HepG2 (cell line): ENCODE measurements around the gene PRSS12. TPM values are rescaled to one million over a fixed set of nuclear protein-coding genes. Genes with fewer than 3 reads are reported as not detected.

Experiments used
- ATF7 ChIP-seq, 2 experiments: fragments of 450-650 bp in 1 of 2; sonication (generic) in 1 of 2; formaldehyde crosslinking in 1 of 2; IDR thresholded peaks; 2 replicates each; pipeline versions ENCODE4 v1.4.0 to v1.6.1; 2016 to 2020; ENCODE audit warnings: antibody characterized with exemption in 1 of 2, mild to moderate bottlenecking in 1 of 2, missing genetic modification reagents in 1 of 2
- CAMTA2 ChIP-seq: sonication (generic); formaldehyde crosslinking; IDR thresholded peaks from 2 replicates; pipeline ENCODE4 v1.4.0; 2020; ENCODE audit warnings: mild to moderate bottlenecking, missing genetic modification reagents, borderline replicate concordance
- DMAP1 ChIP-seq: IDR thresholded peaks from 2 replicates; pipeline ENCODE4 v1.6.1; 2016
- DPF2 ChIP-seq: sonication (generic); formaldehyde crosslinking; IDR thresholded peaks from 2 replicates; pipeline ENCODE4 v1.4.0; 2020; ENCODE audit warnings: mild to moderate bottlenecking, low read depth, missing genetic modification reagents, borderline replicate concordance
- FOXM1 ChIP-seq: sonication (generic); formaldehyde crosslinking; IDR thresholded peaks from 2 replicates; pipeline ENCODE4 v1.5.0; 2020; ENCODE audit warnings: missing genetic modification reagents
- GATA4 ChIP-seq: sonication (generic); IDR thresholded peaks from 2 replicates; pipeline ENCODE4 v1.6.1; 2016; ENCODE audit warnings: antibody characterized with exemption, low read depth, borderline replicate concordance
- GZF1 ChIP-seq: sonication (generic); formaldehyde crosslinking; IDR thresholded peaks from 2 replicates; pipeline ENCODE4 v1.5.1; 2020; ENCODE audit warnings: mild to moderate bottlenecking, missing genetic modification reagents
- HDAC2 ChIP-seq: sonication (generic); formaldehyde crosslinking; IDR thresholded peaks from 2 replicates; pipeline ENCODE4 v1.4.0; 2020; ENCODE audit warnings: missing genetic modification reagents
- HNRNPLL ChIP-seq: fragments of 200-400 bp; formaldehyde crosslinking; IDR thresholded peaks from 2 replicates; pipeline ENCODE4 v1.6.1; 2017; ENCODE audit warnings: mild to moderate bottlenecking, low read depth, low read length; ENCODE audit not compliant: poor library complexity, severe bottlenecking
- KLF13 ChIP-seq: sonication (generic); formaldehyde crosslinking; IDR thresholded peaks from 2 replicates; pipeline ENCODE4 v1.4.0; 2020; ENCODE audit warnings: mild to moderate bottlenecking, missing genetic modification reagents
- MAX ChIP-seq: IDR thresholded peaks from 2 replicates; pipeline ENCODE4 v1.6.1; 2012; ENCODE audit warnings: inconsistent platforms
- PCBP2 ChIP-seq: fragments of 200-400 bp; formaldehyde crosslinking; optimal IDR thresholded peaks from 2 replicates; pipeline ENCODE3; 2018; ENCODE audit warnings: low read length, low read depth; ENCODE audit not compliant: poor library complexity, severe bottlenecking
- SMARCE1 ChIP-seq: fragments of 450-650 bp; IDR thresholded peaks from 2 replicates; pipeline ENCODE4 v1.6.1; 2017; ENCODE audit warnings: borderline replicate concordance
- TBL1XR1 ChIP-seq: fragments of 150-350 bp; IDR thresholded peaks from 2 replicates; pipeline ENCODE4 v1.6.1; 2014; ENCODE audit warnings: borderline replicate concordance, low read length; ENCODE audit not compliant: partially characterized antibody
- TCF7L2 ChIP-seq: IDR thresholded peaks from 2 replicates; pipeline ENCODE4 v1.6.1; 2011; ENCODE audit warnings: mild to moderate bottlenecking, low read depth, low read length, moderate library complexity
- TEAD3 ChIP-seq: optimal IDR thresholded peaks from 2 replicates; pipeline ENCODE3; 2016; ENCODE audit warnings: borderline replicate concordance
- TFE3 ChIP-seq: IDR thresholded peaks from 2 replicates; pipeline ENCODE4 v1.6.1; 2016
- YY1 ChIP-seq: IDR thresholded peaks from 2 replicates; pipeline ENCODE4 v1.6.1; 2011; ENCODE audit warnings: low read length, low read depth, moderate library complexity, mild to moderate bottlenecking; ENCODE audit not compliant: insufficient read depth, insufficient replicate concordance
- ZBTB10 ChIP-seq: sonication (generic); formaldehyde crosslinking; IDR thresholded peaks from 2 replicates; pipeline ENCODE4 v1.4.0; 2020; ENCODE audit warnings: missing genetic modification reagents, borderline replicate concordance
- ZMYM2 ChIP-seq: sonication (generic); formaldehyde crosslinking; IDR thresholded peaks from 2 replicates; pipeline ENCODE4 v1.8.0; 2022; ENCODE audit warnings: mild to moderate bottlenecking, missing genetic modification reagents
- ZNF264 ChIP-seq: sonication (generic); formaldehyde crosslinking; IDR thresholded peaks from 2 replicates; pipeline ENCODE4 v1.4.0; 2020; ENCODE audit warnings: missing genetic modification reagents
- ZNF329 ChIP-seq: sonication (generic); formaldehyde crosslinking; IDR thresholded peaks from 2 replicates; pipeline ENCODE4 v1.9.0; 2021; ENCODE audit warnings: low read depth, mild to moderate bottlenecking, missing genetic modification reagents
- ZNF557 ChIP-seq: sonication (generic); formaldehyde crosslinking; IDR thresholded peaks from 2 replicates; pipeline ENCODE4 v1.4.0; 2020; ENCODE audit warnings: missing genetic modification reagents
- ZNF614 ChIP-seq: IDR thresholded peaks from 2 replicates; pipeline ENCODE4 v1.6.1; 2018; ENCODE audit warnings: missing biosample characterization, missing genetic modification reagents, inconsistent platforms, borderline replicate concordance
- ZNF7 ChIP-seq: IDR thresholded peaks from 2 replicates; pipeline ENCODE4 v1.6.1; 2016; ENCODE audit warnings: missing biosample characterization, missing genetic modification reagents
- ZNF746 ChIP-seq: sonication (generic); formaldehyde crosslinking; IDR thresholded peaks from 2 replicates; pipeline ENCODE4 v1.8.0; 2022; ENCODE audit warnings: mild to moderate bottlenecking, missing genetic modification reagents
- ZNF775 ChIP-seq: sonication (generic); formaldehyde crosslinking; IDR thresholded peaks from 2 replicates; pipeline ENCODE4 v1.4.0; 2020; ENCODE audit warnings: missing genetic modification reagents, mild to moderate bottlenecking, moderate library complexity, borderline replicate concordance
- ZNF891 ChIP-seq: sonication (generic); formaldehyde crosslinking; IDR thresholded peaks from 2 replicates; pipeline ENCODE4 v1.5.0; 2020; ENCODE audit warnings: mild to moderate bottlenecking, missing genetic modification reagents
- ZSCAN29 ChIP-seq: sonication (generic); formaldehyde crosslinking; conservative IDR thresholded peaks from 2 replicates; pipeline ENCODE4 v1.4.0; 2020; ENCODE audit warnings: mild to moderate bottlenecking, missing genetic modification reagents
- polyA plus RNA-seq, 8 experiments: library from polyadenylated mRNA; depleted of rRNA in 3 of 8; stranded (reverse) in 7 of 8; unstranded in 1 of 8; fragments of >200 nt; fragmentation: Illumina TruSeq in 4 of 8; extraction: Trizol in 4 of 8; gene quantifications; 2 replicates each; pipeline versions ENCODE4 v1.2.1 to v1.2.3, GENCODE V29; 2011 to 2016; ENCODE audit warnings: low read depth in 4 of 8, missing spikeins in 1 of 8, mixed read lengths in 1 of 8; ENCODE audit not compliant: insufficient read depth in 1 of 8
- total RNA-seq, 5 experiments: library from RNA; depleted of rRNA; stranded (reverse); fragments of >200 nt; fragmentation: Illumina TruSeq; extraction: Trizol; gene quantifications; 2 replicates each; pipeline ENCODE4 v1.2.3, GENCODE V29; 2016; ENCODE audit warnings: low read depth in 1 of 5

The PRSS12 gene
- total and polyA plus RNA-seq, 2 of the 13 experiments (the other 11 are each of a cell fraction or from before 2014, with no cell fraction given): 0.02 TPM; not detected in 1

GRCh38 chr4:118352843-118353533, at the start of gene PRSS12 (continued):
- TF ChIP-seq TFE3 (CRISPR knock-in tag) (no peak), TEAD3 (CRISPR knock-in tag) (peak; percentile 17), ZNF614 (CRISPR knock-in tag) (0 out of 2 replicates have a peak, but pooled peaks have one; percentile 26), ZNF264 (CRISPR knock-in tag) (no peak), KLF13 (CRISPR knock-in tag) (no peak), FOXM1 (CRISPR knock-in tag) (no peak), HNRNPLL (peak; percentile 51), CAMTA2 (no peak), MAX (peak; percentile 63), ZMYM2 (CRISPR knock-in tag) (no peak), DPF2 (no peak), ZNF891 (CRISPR knock-in tag) (no peak), HDAC2 (CRISPR knock-in tag) (no peak), YY1 (no peak), PCBP2 (no peak), TCF7L2 (no peak), SMARCE1 (no peak), ZSCAN29 (CRISPR knock-in tag) (0 out of 2 replicates have a peak, but pooled peaks have one; percentile 33), ZBTB10 (CRISPR knock-in tag) (no peak), GZF1 (CRISPR knock-in tag) (no peak), DMAP1 (no peak), TBL1XR1 (no peak), GATA4 (no peak), ATF7 (IDR thresholded peaks at IDR 0.05) (no peak), ATF7 (CRISPR knock-in tag; IDR thresholded peaks at IDR 0.05) (no peak), ZNF7 (CRISPR knock-in tag) (no peak), ZNF329 (CRISPR knock-in tag) (no peak), ZNF557 (CRISPR knock-in tag) (no peak), ZNF746 (CRISPR knock-in tag) (no peak), ZNF775 (CRISPR knock-in tag) (no peak)
